Fibroblast of lung (primary cell): ENCODE data around the gene ZCCHC7. TPM values are rescaled to one million over a fixed set of nuclear protein-coding genes. Genes with fewer than 3 reads are reported as not detected.
"Not testable (repeated sequence)": the region's sequence is repeated elsewhere in the genome, so short reads cannot be mapped to it uniquely, and the experiment has no call there.

Source experiments
- DNase-seq, 2 donors: peaks; one replicate each; pipeline versions ENCODE4 v3.0.0 to v3.0.0-alpha.2; 2010; ENCODE audit warnings: low read depth in 2 of 2
- H2AFZ ChIP-seq: 2 replicates; pipeline ENCODE4 v1.5.1; 2012; ENCODE audit warnings: low read length, control low read depth, inconsistent platforms
- H3K27ac ChIP-seq: 2 replicates; pipeline ENCODE4 v1.5.1; 2011; ENCODE audit warnings: low read length, control low read depth; ENCODE audit not compliant: insufficient read depth
- H3K27me3 ChIP-seq: 2 replicates; pipeline ENCODE4 v1.5.1; 2011; ENCODE audit warnings: mild to moderate bottlenecking, low read length; ENCODE audit not compliant: control insufficient read depth, insufficient read depth
- H3K36me3 ChIP-seq: 2 replicates; pipeline ENCODE4 v1.5.1; 2011; ENCODE audit warnings: low read length; ENCODE audit not compliant: control insufficient read depth, insufficient read depth
- H3K4me1 ChIP-seq: 2 replicates; pipeline ENCODE4 v1.5.1; 2011; ENCODE audit warnings: low read length; ENCODE audit not compliant: control insufficient read depth, insufficient read depth; ENCODE audit errors: extremely low read depth
- H3K4me2 ChIP-seq: 2 replicates; pipeline ENCODE4 v1.5.1; 2011; ENCODE audit warnings: low read length, control low read depth; ENCODE audit not compliant: insufficient read depth; ENCODE audit errors: extremely low read depth
- H3K4me3 ChIP-seq, 4 experiments: fragments of 200-600 bp in 1 of 4; sonication (generic) in 1 of 4; replicated peaks in 1 of 4; 2 replicates each; pipeline ENCODE4 v1.5.1; 2011 to 2016; ENCODE audit warnings: low read length in 4 of 4, low read depth in 3 of 4, mild to moderate bottlenecking in 3 of 4, control low read depth in 2 of 4, inconsistent platforms in 1 of 4, mixed read lengths in 1 of 4; ENCODE audit not compliant: insufficient read depth in 1 of 4; ENCODE audit errors: control extremely low read depth in 1 of 4
- H3K79me2 ChIP-seq: 2 replicates; pipeline ENCODE4 v1.5.1; 2012; ENCODE audit warnings: mild to moderate bottlenecking, low read length, inconsistent platforms; ENCODE audit not compliant: control insufficient read depth, insufficient read depth
- H3K9ac ChIP-seq: 2 replicates; pipeline ENCODE4 v1.5.1; 2011; ENCODE audit warnings: mild to moderate bottlenecking, low read length, control low read depth; ENCODE audit not compliant: insufficient read depth
- H3K9me3 ChIP-seq: 2 replicates; pipeline ENCODE4 v1.5.1; 2012; ENCODE audit warnings: low read depth, low read length; ENCODE audit not compliant: control insufficient read depth, insufficient read depth
- H4K20me1 ChIP-seq: 2 replicates; pipeline ENCODE4 v1.5.1; 2011; ENCODE audit warnings: low read length; ENCODE audit not compliant: control insufficient read depth, insufficient read depth; ENCODE audit errors: extremely low read depth
- CTCF ChIP-seq, 2 donors: IDR thresholded peaks in 1 of 2; conservative IDR thresholded peaks in 1 of 2; 1 replicate in 1 of 2; 2 replicates in 1 of 2; pipeline ENCODE4 v1.5.1; 2011 to 2012; ENCODE audit warnings: low read length in 2 of 2, control low read depth in 1 of 2, inconsistent platforms in 1 of 2, low read depth in 1 of 2, mild to moderate bottlenecking in 1 of 2
- EZH2 ChIP-seq: IDR thresholded peaks from 2 replicates; pipeline ENCODE4 v1.5.1; 2012; ENCODE audit warnings: low read length, control low read depth, mild to moderate bottlenecking; ENCODE audit errors: missing control alignments
- polyA plus RNA-seq, 2 donors: library from polyadenylated mRNA; depleted of rRNA in 1 of 2; stranded (reverse) in 1 of 2; unstranded in 1 of 2; fragments of >200 nt; gene quantifications; 2 replicates each; pipeline ENCODE4 v1.2.1, GENCODE V29; 2011 to 2012; ENCODE audit warnings: missing spikeins in 1 of 2
- total RNA-seq: library from RNA; depleted of rRNA; stranded (reverse); fragments of >200 nt; gene quantifications from 2 replicates; pipeline ENCODE4 v1.2.1, GENCODE V29; 2014

Gene ZCCHC7
- total and polyA plus RNA-seq, 2 donors (not counting 1 experiment from before 2014, with no cell fraction given): 15.0 to 23.8 TPM

- Histone ChIP-seq H3K4me2 (no peak overlapping the region), H3K79me2 (peaks cover 8% of the 10 kb centered on the region), H2AFZ (no peak overlapping the region), H3K4me3 (no peak overlapping the region), H3K27ac (no peak overlapping the region), H3K36me3 (no peaks in the 10 kb centered on the region), H3K9me3 (no peaks in the 10 kb centered on the region), H3K9ac (no peak overlapping the region), H3K4me1 (no peaks in the 10 kb centered on the region), H3K27me3 (no peaks in the 10 kb centered on the region), H4K20me1 (no peaks in the 10 kb centered on the region)
- TF ChIP-seq EZH2 (no peak), CTCF (conservative IDR thresholded peaks at IDR 0.05 in 1 of 2, IDR thresholded peaks at IDR 0.05 in 1 of 2; ENCODE audit: low read depth in 1 of 2, low read length in 2 of 2) (no peak)
- DNase-seq: peak in 1 of 2 donors; percentile 37
These were observed 38.1 kb upstream of the ZCCHC7 start for GRCh38 chr9:37082214-37082765.

- Histone ChIP-seq H3K9ac (no peak overlapping the region), H3K36me3 (peaks cover 2% of the 10 kb centered on the region), H3K27ac (no peak overlapping the region), H3K4me1 (no peaks in the 10 kb centered on the region), H3K4me3 (no peak overlapping the region), H3K27me3 (no peaks in the 10 kb centered on the region), H3K4me2 (no peak overlapping the region), H4K20me1 (no peaks in the 10 kb centered on the region), H2AFZ (no peak overlapping the region), H3K79me2 (peaks cover 8% of the 10 kb centered on the region), H3K9me3 (no peaks in the 10 kb centered on the region)
- TF ChIP-seq CTCF (conservative IDR thresholded peaks at IDR 0.05 in 1 of 2, IDR thresholded peaks at IDR 0.05 in 1 of 2; ENCODE audit: low read depth in 1 of 2, low read length in 2 of 2) (no peak), EZH2 (no peak)
- no peak for DNase-seq
These were observed 36.7 kb upstream of the ZCCHC7 start for GRCh38 chr9:37083654-37084053.

- Histone ChIP-seq H3K4me1 (no peaks in the 10 kb centered on the region), H3K9me3 (no peaks in the 10 kb centered on the region), H4K20me1 (no peaks in the 10 kb centered on the region), H3K9ac (no peak overlapping the region), H3K27me3 (no peaks in the 10 kb centered on the region), H2AFZ (no peak overlapping the region), H3K27ac (no peak overlapping the region), H3K4me3 (no peak overlapping the region), H3K79me2 (peaks cover 8% of the 10 kb centered on the region), H3K36me3 (peaks cover 3% of the 10 kb centered on the region), H3K4me2 (no peak overlapping the region)
- TF ChIP-seq CTCF (conservative IDR thresholded peaks at IDR 0.05 in 1 of 2, IDR thresholded peaks at IDR 0.05 in 1 of 2; ENCODE audit: low read depth in 1 of 2, low read length in 2 of 2) (no peak), EZH2 (no peak)
- DNase-seq: no peak
These were observed 35.1 kb upstream of the ZCCHC7 start for GRCh38 chr9:37085233-37085632.

- not testable (repeated sequence) for H3K9ac ChIP-seq, H3K4me2 ChIP-seq, H3K27ac ChIP-seq, H3K79me2 ChIP-seq, H4K20me1 ChIP-seq, H3K36me3 ChIP-seq, H3K9me3 ChIP-seq, H3K27me3 ChIP-seq, H3K4me1 ChIP-seq, H3K4me3 ChIP-seq, DNase-seq, H2AFZ ChIP-seq
These were observed 27.6 kb upstream of the ZCCHC7 start for GRCh38 chr9:37092714-37093295.
